ENCODE results near the gene POLN. TPM values are rescaled to one million over a fixed set of nuclear protein-coding genes. Genes with fewer than 3 reads are reported as not detected.

POLN gene
- polyA plus RNA-seq, 1 experiment = 1.5 TPM

DNA sequence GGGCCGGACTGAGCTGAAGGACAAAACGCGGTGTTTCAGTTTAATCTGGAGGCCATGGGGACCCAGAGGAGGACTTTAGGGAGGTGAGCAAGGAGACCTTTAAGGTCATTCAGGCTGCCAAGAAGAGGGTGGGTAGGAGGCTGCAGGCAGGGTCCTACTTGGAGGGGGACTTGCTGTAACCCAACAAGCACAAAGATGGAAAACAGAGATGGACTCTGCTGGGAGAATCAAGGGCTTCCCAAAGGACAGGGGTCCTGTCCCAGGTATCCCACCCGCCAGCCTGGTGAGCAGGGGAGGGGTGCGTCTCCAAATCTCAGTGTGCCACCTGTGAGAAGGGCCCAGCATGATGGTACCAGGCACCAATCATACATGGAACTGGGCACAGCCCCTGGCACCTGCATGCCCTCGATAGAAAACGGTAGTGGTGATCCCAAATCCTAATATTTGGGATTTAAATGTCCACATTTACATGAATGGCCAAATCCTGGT, 3.9 kb upstream of the POLN start:
- TF ChIP-seq, protein P1, sequence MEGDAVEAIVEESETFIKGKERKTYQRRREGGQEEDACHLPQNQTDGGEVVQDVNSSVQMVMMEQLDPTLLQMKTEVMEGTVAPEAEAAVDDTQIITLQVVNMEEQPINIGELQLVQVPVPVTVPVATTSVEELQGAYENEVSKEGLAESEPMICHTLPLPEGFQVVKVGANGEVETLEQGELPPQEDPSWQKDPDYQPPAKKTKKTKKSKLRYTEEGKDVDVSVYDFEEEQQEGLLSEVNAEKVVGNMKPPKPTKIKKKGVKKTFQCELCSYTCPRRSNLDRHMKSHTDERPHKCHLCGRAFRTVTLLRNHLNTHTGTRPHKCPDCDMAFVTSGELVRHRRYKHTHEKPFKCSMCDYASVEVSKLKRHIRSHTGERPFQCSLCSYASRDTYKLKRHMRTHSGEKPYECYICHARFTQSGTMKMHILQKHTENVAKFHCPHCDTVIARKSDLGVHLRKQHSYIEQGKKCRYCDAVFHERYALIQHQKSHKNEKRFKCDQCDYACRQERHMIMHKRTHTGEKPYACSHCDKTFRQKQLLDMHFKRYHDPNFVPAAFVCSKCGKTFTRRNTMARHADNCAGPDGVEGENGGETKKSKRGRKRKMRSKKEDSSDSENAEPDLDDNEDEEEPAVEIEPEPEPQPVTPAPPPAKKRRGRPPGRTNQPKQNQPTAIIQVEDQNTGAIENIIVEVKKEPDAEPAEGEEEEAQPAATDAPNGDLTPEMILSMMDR (IDR thresholded peaks at IDR 0.05; ENCODE audit: insufficient read depth, low read depth, low read length) = no peak
- H3K27me3 ChIP-seq (ENCODE audit: control insufficient read depth, insufficient read depth, low read length) = no peaks in the 10 kb centered on the region
- peaks cover 16% of the 10 kb centered on the region for H3K36me3 ChIP-seq (ENCODE audit: control insufficient read depth, insufficient read depth, low read length)
- no peak overlapping the region for H3K4me3 ChIP-seq (ENCODE audit: low read depth, low read length)
- DNase-seq (ENCODE audit: low read depth) = no peak
- CTCF ChIA-PET = no interaction called here
- POLR2A ChIA-PET = no interaction called here

DNA sequence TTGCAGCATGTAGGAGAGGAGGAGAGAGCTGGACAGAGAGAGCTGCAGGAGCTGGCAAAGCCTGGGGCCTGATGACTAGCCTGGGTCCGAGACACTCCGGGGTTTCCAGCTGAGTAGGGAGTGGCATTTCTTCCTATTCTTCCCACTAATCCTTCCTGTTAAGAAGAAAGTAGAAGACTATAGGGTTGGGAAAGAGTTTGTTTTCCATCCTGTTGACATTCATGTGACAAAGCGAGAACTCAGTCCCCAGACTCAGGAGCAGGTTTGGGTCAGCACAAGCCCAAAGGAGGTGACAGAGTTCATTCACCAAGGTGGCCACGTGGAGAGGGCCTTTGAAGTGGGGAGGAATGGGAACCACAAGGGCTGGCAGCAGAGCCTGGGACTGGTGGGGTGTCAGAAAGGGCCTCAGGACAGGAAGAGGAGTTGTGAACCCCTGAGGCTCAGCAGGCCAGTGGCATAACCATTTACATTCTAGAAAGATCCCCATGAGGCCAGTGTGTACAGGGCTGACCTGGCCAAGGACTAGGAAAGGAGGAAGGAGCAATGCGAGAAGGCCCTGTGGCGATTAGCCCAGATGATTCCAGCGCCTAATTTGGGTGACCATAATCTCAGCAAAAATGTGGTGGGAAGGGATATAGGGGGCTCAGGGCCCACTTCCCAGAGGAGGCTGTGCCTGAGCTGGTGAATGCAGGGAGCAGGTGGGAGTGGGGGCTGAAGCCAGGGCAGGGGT, 3.3 kb upstream of the POLN start:
- DNase-seq (ENCODE audit: low read depth) = no peak
- CTCF ChIA-PET = interaction anchor here (1.6 kb wide), 1 partner anchor 197 kb away, joined by 3 read pairs; no protein-coding TSS in a partner anchor
- POLR2A ChIA-PET = interaction anchor here (0.6 kb wide), 1 partner anchor 7 kb away, joined by 19 read pairs; no protein-coding TSS in a partner anchor
- Histone ChIP-seq H3K27me3 (ENCODE audit: control insufficient read depth, insufficient read depth, low read length) (no peaks in the 10 kb centered on the region), H3K4me3 (ENCODE audit: low read depth, low read length) (no peak overlapping the region), H3K36me3 (ENCODE audit: control insufficient read depth, insufficient read depth, low read length) (peaks cover 11% of the 10 kb centered on the region)
- TF ChIP-seq, protein P1 (IDR thresholded peaks at IDR 0.05; ENCODE audit: insufficient read depth, low read depth, low read length) = no peak

DNA sequence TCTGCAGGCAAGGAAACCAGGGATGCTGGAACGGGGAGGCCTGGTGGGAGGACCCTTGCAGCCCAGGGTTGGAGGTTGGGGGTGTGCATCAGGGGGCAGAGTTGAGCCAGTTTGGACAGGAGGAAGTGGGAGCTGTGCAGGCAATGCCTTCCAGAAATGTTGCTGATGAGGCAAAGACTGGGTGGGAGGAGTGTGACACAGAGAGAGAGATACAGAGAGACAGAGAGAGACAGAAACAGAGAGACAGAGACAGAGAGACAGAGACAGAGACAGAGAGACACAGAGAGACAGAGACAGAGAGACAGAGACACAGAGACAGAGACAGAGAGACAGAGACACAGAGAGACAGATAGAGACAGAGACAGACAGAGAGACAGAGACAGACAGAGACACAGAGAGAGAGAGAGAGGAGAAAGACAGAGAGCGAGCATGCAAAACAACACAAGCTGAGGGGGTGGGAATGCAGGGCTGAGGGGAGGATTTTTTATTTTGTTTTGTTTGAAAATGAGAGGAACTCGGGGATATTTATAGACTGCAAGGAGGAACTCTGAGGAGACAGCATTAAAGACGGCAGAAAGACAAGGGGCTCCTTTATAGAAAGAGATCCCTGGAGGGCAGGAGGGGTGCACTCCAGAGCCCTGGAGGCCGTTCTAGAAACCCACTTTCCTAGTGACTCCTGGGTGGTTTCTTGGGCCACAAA, 1.9 kb upstream of the POLN start:
- TF ChIP-seq, protein P1 (IDR thresholded peaks at IDR 0.05; ENCODE audit: insufficient read depth, low read depth, low read length) = peak; percentile 33
- H3K4me3 ChIP-seq (ENCODE audit: low read depth, low read length) = no peak overlapping the region
- no peaks in the 10 kb centered on the region for H3K27me3 ChIP-seq (ENCODE audit: control insufficient read depth, insufficient read depth, low read length)
- CTCF ChIA-PET = interaction anchor here (0.6 to 1.6 kb wide), 3 partner anchors 117 to 225 kb away, joined by 3 to 4 read pairs (median 3); partner anchors contain the start of gene RNF4
- H3K36me3 ChIP-seq (ENCODE audit: control insufficient read depth, insufficient read depth, low read length) = peaks cover 3% of the 10 kb centered on the region
- DNase-seq (ENCODE audit: low read depth) = no peak
- POLR2A ChIA-PET = no interaction called here

DNA sequence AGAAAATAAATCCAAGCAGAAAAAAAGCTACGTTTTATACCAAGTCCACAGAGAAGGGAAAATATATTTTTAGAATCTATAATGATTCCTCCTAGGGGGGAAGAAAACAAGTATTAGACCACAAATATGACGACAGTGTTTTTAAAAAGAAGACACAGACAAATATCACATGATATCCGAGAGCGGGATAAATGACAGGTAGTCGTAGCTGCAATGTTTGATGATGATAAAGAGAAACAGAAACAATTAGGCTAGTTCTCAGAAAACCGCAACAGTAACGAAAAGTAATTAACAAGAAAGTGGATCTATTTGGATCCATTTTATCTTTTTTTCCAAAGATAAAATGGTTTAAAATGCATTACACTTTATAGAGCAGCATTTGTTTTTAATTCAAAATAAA, 918 bp downstream of the POLN start:
- DNase-seq (ENCODE audit: low read depth) = no peak
- Histone ChIP-seq H3K4me3 (ENCODE audit: low read depth, low read length) (peak overlapping the region; percentile 84), H3K27me3 (ENCODE audit: control insufficient read depth, insufficient read depth, low read length) (no peaks in the 10 kb centered on the region), H3K36me3 (ENCODE audit: control insufficient read depth, insufficient read depth, low read length) (peaks cover 2% of the 10 kb centered on the region; the same call in 1 of the 2 replicates)
- POLR2A ChIA-PET = interaction anchor here (1.8 kb wide), 1 partner anchor 21 kb away, joined by 5 read pairs; no protein-coding TSS in a partner anchor
- CTCF ChIA-PET = interaction anchor here (0.9 to 3.2 kb wide), 3 partner anchors 14 to 201 kb away, joined by 3 to 19 read pairs (median 4); no protein-coding TSS in a partner anchor
- TF ChIP-seq, protein P1 (IDR thresholded peaks at IDR 0.05; ENCODE audit: insufficient read depth, low read depth, low read length) = no peak

All from BJ (cell line).